ENCODE data around the gene RNF144B. TPM values are rescaled to one million over a fixed set of nuclear protein-coding genes. Genes with fewer than 3 reads are reported as not detected.

The RNF144B gene
- total and polyA plus RNA-seq, 2 of the 8 experiments (the other 6 are each of a cell fraction or from before 2014, with no cell fraction given) = 1.8 to 11.2 TPM

GRCh38 chr6:18457065-18457737 is 70.1 kb downstream of the RNF144B start:
- H3K27me3 ChIP-seq (replicated peaks in 1 of 4; ENCODE audit: control insufficient read depth in 3 of 4, extremely low read depth in 1 of 4, insufficient read depth in 3 of 4, low read length in 3 of 4) = no peaks in the 10 kb centered on the region
- no peak overlapping the region for H3K27ac ChIP-seq (ENCODE audit: low read depth, low read length)
- no peak overlapping the region for H3K18ac ChIP-seq (ENCODE audit: extremely low read depth, low read length)
- H3K79me1 ChIP-seq (ENCODE audit: low read depth, low read length) = no peaks in the 10 kb centered on the region
- H2BK5ac ChIP-seq (ENCODE audit: low read depth, low read length) = no peak overlapping the region
- WGBS, 2 experiments (ENCODE audit: extremely low coverage in 1 of 2, insufficient coverage in 1 of 2, insufficient read length in 1 of 2, insufficient replicate concordance in 2 of 2, low coverage in 1 of 2, low lambda C conversion rate in 2 of 2, missing lambda C conversion rate in 1 of 2) = 73% methylated on average over 10 of the region's 10 CpGs; no CpG with 5 or more reads in 1 of the 2 experiments
- no peak overlapping the region for H4K8ac ChIP-seq (ENCODE audit: extremely low read depth, insufficient read depth, low read length)
- no peak overlapping the region for H2BK120ac ChIP-seq (replicated peaks; ENCODE audit: low read depth, low read length)
- POLR2A ChIA-PET (ENCODE audit: partially characterized antibody) = no interaction called here
- FAIRE-seq (no peak), DNase-seq (ENCODE audit: low read depth in 1 of 2, low spot score in 2 of 2) (no peak)
- H3K36me3 ChIP-seq (ENCODE audit: control insufficient read depth in 2 of 4, insufficient read depth in 4 of 4, low read length in 3 of 4) = peaks cover 0 to 7% (median 0%) of the 10 kb centered on the region in 4 experiments; a peak in 1 of 8 replicates
- H3K4ac ChIP-seq (replicated peaks; ENCODE audit: insufficient read length, low read depth, low read length) = no peak overlapping the region
- H2BK12ac ChIP-seq (ENCODE audit: low read depth, low read length) = no peak overlapping the region
- peaks cover 0 to 7% of the 10 kb centered on the region in 2 experiments; a peak in 1 of 4 replicates for H3K9me3 ChIP-seq (ENCODE audit: insufficient read depth in 2 of 2, low read depth in 1 of 2, low read length in 1 of 2)
- H3K4me1 ChIP-seq (replicated peaks in 1 of 4; ENCODE audit: control insufficient read depth in 3 of 4, insufficient read depth in 4 of 4, low read length in 3 of 4) = peaks cover 0 to 5% (median 3%) of the 10 kb centered on the region in 4 experiments; a peak in 2 of 7 replicates
- no peak overlapping the region for H4K91ac ChIP-seq (replicated peaks; ENCODE audit: insufficient read length, low read length)
- CTCF ChIA-PET (ENCODE audit: partially characterized antibody) = no interaction called here
- no peak overlapping the region for H3K23ac ChIP-seq (ENCODE audit: insufficient read length)
- no peak overlapping the region; a peak in 1 of 7 replicates for H3K9ac ChIP-seq (replicated peaks in 1 of 4; ENCODE audit: extremely low read depth in 1 of 4, low read depth in 3 of 4, low read length in 3 of 4)
- no peak overlapping the region for H4K5ac ChIP-seq (ENCODE audit: insufficient read length, low read depth, low read length)
- H2BK20ac ChIP-seq (ENCODE audit: low read length) = no peak overlapping the region
- H2AFZ ChIP-seq (ENCODE audit: low read length) = no peak overlapping the region
- H3K79me2 ChIP-seq (ENCODE audit: control insufficient read depth in 1 of 2, insufficient read depth in 2 of 2, low read length in 2 of 2) = no peaks in the 10 kb centered on the region
- H3K14ac ChIP-seq (ENCODE audit: insufficient read length) = no peak overlapping the region
- no peak overlapping the region for H3K4me2 ChIP-seq (ENCODE audit: insufficient read depth in 1 of 2, low read depth in 2 of 2, low read length in 2 of 2)
- H2AK5ac ChIP-seq (ENCODE audit: low read depth, low read length) = no peak overlapping the region
- no peak overlapping the region for H3K56ac ChIP-seq (replicated peaks; ENCODE audit: insufficient read length, low read depth, low read length)
- H2BK15ac ChIP-seq (ENCODE audit: low read length) = no peak overlapping the region
- H4K20me1 ChIP-seq (replicated peaks in 1 of 2; ENCODE audit: control insufficient read depth in 1 of 2, insufficient read depth in 2 of 2, low read length in 2 of 2) = no peaks in the 10 kb centered on the region
- no peaks in the 10 kb centered on the region for H3K23me2 ChIP-seq (ENCODE audit: low read depth, low read length)
- no peak overlapping the region for H3K4me3 ChIP-seq (ENCODE audit: extremely low read depth in 1 of 4, insufficient read depth in 2 of 4, low read depth in 3 of 4, low read length in 4 of 4)
- TF ChIP-seq CBX5 (IDR thresholded peaks at IDR 0.05; ENCODE audit: low read depth, low read length) (no peak), USF2 (IDR thresholded peaks at IDR 0.05; ENCODE audit: low read length) (no peak), CHD2 (IDR thresholded peaks at IDR 0.05; ENCODE audit: low read length) (no peak), EZH2 (IDR thresholded peaks at IDR 0.05; ENCODE audit: low read depth, low read length, severe bottlenecking) (no peak), TEAD4 (IDR thresholded peaks at IDR 0.05; ENCODE audit: low read depth, low read length) (peak; percentile 44; the same call in 1 of the 2 replicates), CBX8 (IDR thresholded peaks at IDR 0.05; ENCODE audit: borderline replicate concordance, low read depth, low read length) (no peak), SP2 (IDR thresholded peaks at IDR 0.05; ENCODE audit: low read length) (no peak), SRF (IDR thresholded peaks at IDR 0.05; ENCODE audit: low read depth, low read length) (no peak), E2F6 (IDR thresholded peaks at IDR 0.05) (peak; percentile 33; the same call in 1 of the 2 replicates), GTF2F1 (IDR thresholded peaks at IDR 0.05; ENCODE audit: borderline replicate concordance, low read depth, low read length) (no peak)
- TF ChIP-seq, protein P1, sequence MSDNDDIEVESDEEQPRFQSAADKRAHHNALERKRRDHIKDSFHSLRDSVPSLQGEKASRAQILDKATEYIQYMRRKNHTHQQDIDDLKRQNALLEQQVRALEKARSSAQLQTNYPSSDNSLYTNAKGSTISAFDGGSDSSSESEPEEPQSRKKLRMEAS (IDR thresholded peaks at IDR 0.05) = peak; percentile 42; the same call in 1 of the 2 replicates

All from H1 (cell line).